Heart right ventricle (tissue), 16 donors: Measurements from ENCODE around the gene IL6ST. TPM values are rescaled to one million over a fixed set of nuclear protein-coding genes. Genes with fewer than 3 reads are reported as not detected.

Experiments
- ATAC-seq, 8 donors: fragments of 200-7000 bp; cut with Tn5 transposase; one replicate each; pipeline ENCODE4 v1.9.1; 2020; ENCODE audit warnings: mild to moderate bottlenecking in 8 of 8, moderate library complexity in 8 of 8, moderate number of reproducible peaks in 1 of 8
- DNase-seq, 2 donors: peaks; one replicate each; pipeline ENCODE4 v3.0.0-alpha.2; 2020
- H3K27ac ChIP-seq, 10 donors: fragments of 200-600 bp; sonication (generic) in 2 of 10; one replicate each; pipeline versions ENCODE4 v1.5.0 to v1.8.0; 2020 to 2022; ENCODE audit warnings: mild to moderate bottlenecking in 3 of 10
- H3K27me3 ChIP-seq, 7 donors: fragments of 200-600 bp; one replicate each; pipeline ENCODE4 v1.8.0; 2021 to 2022; ENCODE audit warnings: mild to moderate bottlenecking in 2 of 7
- H3K36me3 ChIP-seq, 9 donors: fragments of 200-600 bp; sonication (generic) in 1 of 9; one replicate each; pipeline versions ENCODE4 v1.5.0 to v1.8.0; 2020 to 2022; ENCODE audit warnings: mild to moderate bottlenecking in 2 of 9
- H3K4me1 ChIP-seq, 9 donors: fragments of 200-600 bp; sonication (generic) in 1 of 9; one replicate each; pipeline versions ENCODE4 v1.5.0 to v1.8.0; 2020 to 2022; ENCODE audit warnings: mild to moderate bottlenecking in 4 of 9
- H3K4me3 ChIP-seq, 10 donors: fragments of 200-600 bp; sonication (generic) in 2 of 10; one replicate each; pipeline versions ENCODE4 v1.5.0 to v1.8.0; 2020 to 2022; ENCODE audit warnings: mild to moderate bottlenecking in 7 of 10, moderate library complexity in 2 of 10
- H3K9me3 ChIP-seq, 11 donors: fragments of 200-600 bp in 10 of 11; sonication (generic) in 2 of 11; one replicate each; pipeline versions ENCODE4 v1.5.0 to v1.8.0; 2013 to 2022; ENCODE audit warnings: mild to moderate bottlenecking in 2 of 11, control low read depth in 1 of 11, moderate library complexity in 1 of 11
- WGBS, 2 donors: extraction: QIAGEN DNeasy Blood & Tissue Kit; methylation state at CpG; one replicate each; pipeline ENCODE4 v1.1.7; 2013; ENCODE audit warnings: inconsistent platforms in 1 of 2; 5-methylcytosine and 5-hydroxymethylcytosine counted together
- intact Hi-C, 10 donors: fragments of 100-400 bp; cut with DNase I; formaldehyde crosslinking; loops; one replicate each; pipeline versions ENCODE4 v1.11.1 to v1.14.2; 2022
- polyA plus RNA-seq, 2 donors: library from polyadenylated mRNA; stranded (reverse); fragments of 200-250 nt; gene quantifications; one replicate each; pipeline ENCODE4 v1.2.3, GENCODE V29; 2013
- total RNA-seq, 10 donors: library from RNA; stranded (reverse); fragmentation: NEBNext Ultra II Directional in 3 of 10; extraction: Animal tissue kit (Norgen Biotek cat#: 25700) in 3 of 10; gene quantifications; one replicate each; pipeline versions ENCODE4 v1.2.1 to v1.2.4, GENCODE V29; 2021 to 2023
- TF ChIP-seq, protein P1 (sequence below), 9 donors: fragments of 200-600 bp; sonication (generic) in 2 of 9; IDR thresholded peaks; one replicate each; pipeline versions ENCODE4 v1.5.0 to v1.8.0; 2021 to 2022; ENCODE audit warnings: antibody characterized with exemption in 9 of 9, mild to moderate bottlenecking in 5 of 9, moderate library complexity in 1 of 9
- donor health status: Arrhythmogenic right ventricular cardiomyopathy.
- donor health status: ischemic (EF 13 %, LVEDD 7.1; RV severe dilation, severe dysfunction).
- donor health status: healthy with polysubstance abuse.
- donor health status: DM: no; HTN: yes; CAD: no.
- donor health status: DM: no; HTN: no; CAD: no.
- donor health status: ischemic (EF 25% LVEDD 6.9; RV normal size, moderate dysfunction).
- donor health status: ischemic (EF 25% LVEDD 5.7; RV mildly dilated, moderate dysfunction).
- donor health status: healthy.
- donor health status: DM: yes; HTN: yes; CAD: no.
- donor health status: Ischemic cardiomyopathy.
- donor health status: ischemic (EF 35%, LVEDD 5.7; RV mildly dilated, moderate dysfunction).
- donor health status: nonischemic (EF 11% LVEDD 7.7; RV severe dilation, severe dysfunction).
- donor health status: DM: yes; HTN: yes; CAD: no.
- donor health status: PGD.
- donor health status: ischemic (EF 29% LVEDD 5.4; RV normal size, mild dysfunction).
- donor health status: nonischemic (EF 23%, LVEDD 6.1; RV moderate dilation, normal function).

Gene IL6ST
- total and polyA plus RNA-seq, 12 donors: 23.7 to 190 (median 134) TPM

DNA sequence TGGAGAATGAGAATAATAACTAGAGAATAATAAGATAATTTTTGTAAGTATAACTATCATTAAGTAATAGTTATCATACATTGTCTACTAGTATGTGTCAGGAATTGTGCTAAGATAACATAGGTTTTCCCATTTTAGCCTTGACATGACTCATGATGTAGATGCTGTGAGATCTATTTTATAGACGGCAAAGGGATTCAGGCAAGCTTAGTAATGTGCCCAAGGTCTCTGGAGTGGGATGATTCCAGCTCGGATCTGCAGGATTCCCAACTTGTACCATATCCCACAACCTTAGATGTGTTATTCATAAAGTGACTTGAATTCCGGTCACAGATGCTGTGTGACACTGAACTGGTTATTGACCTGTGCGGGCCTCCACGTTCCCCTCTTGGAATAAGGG lies 92.1 kb downstream of the IL6ST start:
- intact Hi-C loops: no loop called here
- TF ChIP-seq, protein P1, sequence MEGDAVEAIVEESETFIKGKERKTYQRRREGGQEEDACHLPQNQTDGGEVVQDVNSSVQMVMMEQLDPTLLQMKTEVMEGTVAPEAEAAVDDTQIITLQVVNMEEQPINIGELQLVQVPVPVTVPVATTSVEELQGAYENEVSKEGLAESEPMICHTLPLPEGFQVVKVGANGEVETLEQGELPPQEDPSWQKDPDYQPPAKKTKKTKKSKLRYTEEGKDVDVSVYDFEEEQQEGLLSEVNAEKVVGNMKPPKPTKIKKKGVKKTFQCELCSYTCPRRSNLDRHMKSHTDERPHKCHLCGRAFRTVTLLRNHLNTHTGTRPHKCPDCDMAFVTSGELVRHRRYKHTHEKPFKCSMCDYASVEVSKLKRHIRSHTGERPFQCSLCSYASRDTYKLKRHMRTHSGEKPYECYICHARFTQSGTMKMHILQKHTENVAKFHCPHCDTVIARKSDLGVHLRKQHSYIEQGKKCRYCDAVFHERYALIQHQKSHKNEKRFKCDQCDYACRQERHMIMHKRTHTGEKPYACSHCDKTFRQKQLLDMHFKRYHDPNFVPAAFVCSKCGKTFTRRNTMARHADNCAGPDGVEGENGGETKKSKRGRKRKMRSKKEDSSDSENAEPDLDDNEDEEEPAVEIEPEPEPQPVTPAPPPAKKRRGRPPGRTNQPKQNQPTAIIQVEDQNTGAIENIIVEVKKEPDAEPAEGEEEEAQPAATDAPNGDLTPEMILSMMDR (IDR thresholded peaks at IDR 0.05): no peak
- 84 to 91% methylated on average over 5 of the region's 5 CpGs for WGBS, 2 donors
- H3K27me3 ChIP-seq: no peaks in the 10 kb centered on the region
- no peak overlapping the region for H3K4me3 ChIP-seq
- H3K9me3 ChIP-seq: no peaks in the 10 kb centered on the region
- no peaks in the 10 kb centered on the region for H3K36me3 ChIP-seq
- no peak for DNase-seq
- peaks cover 0 to 20% (median 0%) of the 10 kb centered on the region in 9 donors for H3K4me1 ChIP-seq
- ATAC-seq: no peak
- H3K27ac ChIP-seq: no peak overlapping the region

DNA sequence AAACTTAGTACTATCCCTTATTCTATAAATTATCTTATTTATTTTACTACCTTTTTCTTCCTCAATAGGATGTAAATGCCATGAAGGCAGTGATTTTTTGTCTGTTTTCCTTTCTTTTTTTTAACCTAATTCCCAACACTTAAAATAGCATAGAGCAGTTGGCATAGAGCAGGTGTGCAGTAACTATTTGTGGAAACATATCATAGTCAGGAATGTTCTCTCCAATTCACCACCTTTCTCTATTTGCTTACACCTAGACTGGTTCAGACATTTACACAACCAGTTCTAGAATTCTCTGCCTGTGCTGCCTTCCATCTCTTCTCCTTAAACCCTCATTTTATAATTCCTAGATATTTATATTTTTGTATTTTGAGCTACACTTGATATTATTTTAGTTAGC lies 94.0 kb downstream of the IL6ST start:
- H3K36me3 ChIP-seq: no peaks in the 10 kb centered on the region
- peaks cover 0 to 27% (median 0%) of the 10 kb centered on the region in 9 donors for H3K4me1 ChIP-seq
- H3K27ac ChIP-seq: no peak overlapping the region
- DNase-seq (no peak), ATAC-seq (no peak)
- intact Hi-C loops: no loop called here
- TF ChIP-seq, protein P1 (IDR thresholded peaks at IDR 0.05): no peak
- no peaks in the 10 kb centered on the region for H3K27me3 ChIP-seq
- no peak overlapping the region for H3K4me3 ChIP-seq
- no peaks in the 10 kb centered on the region for H3K9me3 ChIP-seq

DNA sequence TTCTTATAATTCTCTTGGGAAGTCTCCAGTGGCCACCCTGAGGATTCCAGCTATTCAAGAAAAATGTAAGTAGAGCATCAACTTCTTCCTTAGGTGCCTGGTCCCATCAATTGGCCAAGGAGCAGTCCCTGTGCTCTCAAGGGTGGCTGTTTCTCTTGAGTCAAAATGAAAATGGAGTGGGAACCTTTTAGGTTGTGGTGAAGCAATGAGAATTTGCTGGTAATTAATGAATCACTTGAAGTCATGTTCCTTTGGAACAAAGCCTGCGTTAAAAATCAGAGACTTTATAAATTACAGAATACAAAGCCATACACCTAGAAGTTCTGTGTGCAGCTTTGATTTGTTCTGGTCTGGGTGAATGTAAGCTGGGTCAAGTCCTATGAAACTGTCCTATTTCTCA lies 94.7 kb downstream of the IL6ST start:
- Histone ChIP-seq H3K27me3 (no peaks in the 10 kb centered on the region), H3K27ac (no peak overlapping the region), H3K36me3 (no peaks in the 10 kb centered on the region), H3K4me3 (no peak overlapping the region), H3K9me3 (no peaks in the 10 kb centered on the region), H3K4me1 (peaks cover 0 to 27% (median 0%) of the 10 kb centered on the region in 9 donors)
- 91 to 100% methylated on average over 1 of the region's 1 CpG for WGBS, 2 donors
- no peak for DNase-seq
- ATAC-seq: no peak
- TF ChIP-seq, protein P1 (IDR thresholded peaks at IDR 0.05): no peak
- intact Hi-C loops: no loop called here

DNA sequence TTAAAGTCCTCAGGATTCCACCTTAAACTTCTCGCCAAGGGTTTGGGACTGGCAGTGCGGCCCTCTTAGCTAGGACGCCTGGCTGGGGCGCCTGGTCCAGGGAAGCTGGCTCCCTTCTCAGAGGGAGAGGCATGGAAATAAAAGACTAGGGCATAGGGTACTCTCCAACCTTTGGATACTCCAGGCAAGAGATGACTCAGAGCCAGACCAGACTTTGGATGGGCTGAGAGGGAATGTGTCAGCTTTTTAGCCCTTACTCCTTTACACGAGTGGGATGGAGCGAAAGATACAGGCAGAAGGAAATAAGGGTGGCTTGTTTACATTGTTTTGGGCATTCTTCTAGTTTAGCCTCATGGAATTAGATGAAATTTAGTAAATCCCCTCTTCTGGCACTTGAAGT lies 95.4 kb downstream of the IL6ST start:
- ATAC-seq (peak in 1 of 8 donors; percentile 37), DNase-seq (no peak)
- TF ChIP-seq, protein P1 (IDR thresholded peaks at IDR 0.05): no peak
- Histone ChIP-seq H3K27me3 (no peaks in the 10 kb centered on the region), H3K36me3 (no peaks in the 10 kb centered on the region), H3K4me1 (peaks cover 0 to 24% (median 0%) of the 10 kb centered on the region in 9 donors), H3K4me3 (no peak overlapping the region), H3K27ac (no peak overlapping the region), H3K9me3 (no peaks in the 10 kb centered on the region)
- intact Hi-C loops: no loop called here
- 92 to 93% methylated on average over 6 of the region's 6 CpGs for WGBS, 2 donors
